ENCODE measurements around the gene KCNG2.

The KCNG2 gene

GRCh38 chr18:79926306-79926705 is 128.6 kb downstream of the KCNG2 start:
- H3K4me3 ChIP-seq (IDR thresholded peaks at IDR 0.05; ENCODE audit: insufficient read depth, low read depth, low read length), result no peak overlapping the region
- no peak overlapping the region for H2AFZ ChIP-seq (ENCODE audit: low read depth)
- no peaks in the 10 kb centered on the region; the same call in 1 of the 2 replicates for H3K79me2 ChIP-seq (ENCODE audit: insufficient read depth, low read depth)
- H3K27ac ChIP-seq, result no peak overlapping the region
- H3K9ac ChIP-seq, result no peak overlapping the region
- no peak overlapping the region for H3K4me2 ChIP-seq
- no peaks in the 10 kb centered on the region for H4K20me1 ChIP-seq (ENCODE audit: insufficient read depth)
- no peaks in the 10 kb centered on the region for H3K4me1 ChIP-seq (ENCODE audit: low read depth, poor library complexity, severe bottlenecking)
- H3K27me3 ChIP-seq (ENCODE audit: insufficient read depth, low read depth), result no peaks in the 10 kb centered on the region
- TF ChIP-seq CTCF (conservative IDR thresholded peaks at IDR 0.05; ENCODE audit: low read depth, low read length), result no peak
- peaks cover 5% of the 10 kb centered on the region; the same call in 1 of the 2 replicates for H3K36me3 ChIP-seq (ENCODE audit: insufficient read depth)

GRCh38 chr18:79926715-79927606 is 129.2 kb downstream of the KCNG2 start:
- H3K4me1 ChIP-seq (ENCODE audit: low read depth, poor library complexity, severe bottlenecking), result no peaks in the 10 kb centered on the region
- H3K9ac ChIP-seq, result no peak overlapping the region
- no peaks in the 10 kb centered on the region for H3K27me3 ChIP-seq (ENCODE audit: insufficient read depth, low read depth)
- no peak overlapping the region for H2AFZ ChIP-seq (ENCODE audit: low read depth)
- no peak for TF ChIP-seq CTCF (conservative IDR thresholded peaks at IDR 0.05; ENCODE audit: low read depth, low read length)
- H4K20me1 ChIP-seq (ENCODE audit: insufficient read depth), result no peaks in the 10 kb centered on the region
- no peak overlapping the region for H3K27ac ChIP-seq
- no peaks in the 10 kb centered on the region; the same call in 1 of the 2 replicates for H3K79me2 ChIP-seq (ENCODE audit: insufficient read depth, low read depth)
- no peak overlapping the region for H3K4me3 ChIP-seq (IDR thresholded peaks at IDR 0.05; ENCODE audit: insufficient read depth, low read depth, low read length)
- peaks cover 5% of the 10 kb centered on the region; the same call in 1 of the 2 replicates for H3K36me3 ChIP-seq (ENCODE audit: insufficient read depth)
- no peak overlapping the region for H3K4me2 ChIP-seq

GRCh38 chr18:79927607-79928562 is 130.1 kb downstream of the KCNG2 start:
- Histone ChIP-seq H3K79me2 (ENCODE audit: insufficient read depth, low read depth) (no peaks in the 10 kb centered on the region; the same call in 1 of the 2 replicates), H3K4me3 (IDR thresholded peaks at IDR 0.05; ENCODE audit: insufficient read depth, low read depth, low read length) (no peak overlapping the region), H3K27ac (no peak overlapping the region), H3K9ac (no peak overlapping the region), H3K36me3 (ENCODE audit: insufficient read depth) (peaks cover 5% of the 10 kb centered on the region; the same call in 1 of the 2 replicates), H4K20me1 (ENCODE audit: insufficient read depth) (no peaks in the 10 kb centered on the region), H2AFZ (ENCODE audit: low read depth) (no peak overlapping the region), H3K4me1 (ENCODE audit: low read depth, poor library complexity, severe bottlenecking) (no peaks in the 10 kb centered on the region), H3K4me2 (no peak overlapping the region), H3K27me3 (ENCODE audit: insufficient read depth, low read depth) (no peaks in the 10 kb centered on the region)
- no peak for TF ChIP-seq CTCF (conservative IDR thresholded peaks at IDR 0.05; ENCODE audit: low read depth, low read length)

GRCh38 chr18:79928563-79928960 is 130.8 kb downstream of the KCNG2 start:
- H3K4me2 ChIP-seq, result no peak overlapping the region
- H3K79me2 ChIP-seq (ENCODE audit: insufficient read depth, low read depth), result no peaks in the 10 kb centered on the region; the same call in 1 of the 2 replicates
- H3K9ac ChIP-seq, result no peak overlapping the region
- H2AFZ ChIP-seq (ENCODE audit: low read depth), result no peak overlapping the region
- no peaks in the 10 kb centered on the region for H4K20me1 ChIP-seq (ENCODE audit: insufficient read depth)
- H3K36me3 ChIP-seq (ENCODE audit: insufficient read depth), result peaks cover 5% of the 10 kb centered on the region; the same call in 1 of the 2 replicates
- H3K4me1 ChIP-seq (ENCODE audit: low read depth, poor library complexity, severe bottlenecking), result no peaks in the 10 kb centered on the region
- H3K4me3 ChIP-seq (IDR thresholded peaks at IDR 0.05; ENCODE audit: insufficient read depth, low read depth, low read length), result no peak overlapping the region
- H3K27me3 ChIP-seq (ENCODE audit: insufficient read depth, low read depth), result no peaks in the 10 kb centered on the region
- no peak for TF ChIP-seq CTCF (conservative IDR thresholded peaks at IDR 0.05; ENCODE audit: low read depth, low read length)
- no peak overlapping the region for H3K27ac ChIP-seq

All from KMS-11 (cell line).